Omental fat pad (tissue), 4 donors: ENCODE measurements around the gene GNA15. TPM values are rescaled to one million over a fixed set of nuclear protein-coding genes. Genes with fewer than 3 reads are reported as not detected.

Source experiments
- ATAC-seq: fragments of 150-250 bp; one replicate; pipeline ENCODE4 v1.9.1; 2016; ENCODE audit warnings: mild to moderate bottlenecking, moderate library complexity; ENCODE audit not compliant: low FRiP score
- DNase-seq: peaks from one replicate; pipeline ENCODE4 v3.0.0-alpha.2; 2019; ENCODE audit warnings: low spot score
- CTCF ChIP-seq, 3 donors: fragments of 450-650 bp; IDR thresholded peaks; one replicate each; pipeline ENCODE4 v1.5.1; 2016 to 2017; ENCODE audit warnings: antibody characterized with exemption in 3 of 3, mild to moderate bottlenecking in 3 of 3, moderate library complexity in 2 of 3
- total RNA-seq, 4 donors: library from RNA; depleted of rRNA; stranded (reverse); fragments of >200 nt; gene quantifications; one replicate each; pipeline ENCODE4 v1.1.0, GENCODE V29; 2016

GNA15 gene
- total RNA-seq, 4 donors from 2014 or later: 10.2 to 33.7 (median 10.8) TPM

GRCh38 chr19:3210347-3211017, 74.6 kb downstream of the GNA15 start:
- DNase-seq: no peak
- no peak for TF ChIP-seq CTCF (IDR thresholded peaks at IDR 0.05)
- ATAC-seq: peak; percentile 40

DNA sequence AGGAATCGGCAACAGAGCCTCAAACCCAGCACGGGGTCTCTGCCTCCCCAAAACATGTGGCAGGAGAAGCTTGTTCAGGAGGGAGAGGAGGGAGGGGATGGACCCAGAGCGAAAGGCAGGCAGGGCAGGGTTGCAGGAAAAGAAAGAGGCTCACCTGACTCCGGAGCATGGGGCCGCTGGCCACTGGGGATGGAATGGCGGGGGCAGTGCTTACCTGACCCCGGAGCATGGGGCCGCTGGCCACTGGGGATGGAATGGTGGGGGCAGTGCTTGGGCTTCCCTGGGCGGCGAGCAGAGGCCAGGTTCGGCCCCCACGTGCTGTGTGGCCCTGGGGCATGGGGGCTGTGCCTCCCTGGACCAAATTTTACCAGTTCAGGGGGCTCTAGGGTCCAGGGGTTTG, 75.4 kb downstream of the GNA15 start:
- TF ChIP-seq CTCF (IDR thresholded peaks at IDR 0.05): no peak
- DNase-seq (no peak), ATAC-seq (no peak)

DNA sequence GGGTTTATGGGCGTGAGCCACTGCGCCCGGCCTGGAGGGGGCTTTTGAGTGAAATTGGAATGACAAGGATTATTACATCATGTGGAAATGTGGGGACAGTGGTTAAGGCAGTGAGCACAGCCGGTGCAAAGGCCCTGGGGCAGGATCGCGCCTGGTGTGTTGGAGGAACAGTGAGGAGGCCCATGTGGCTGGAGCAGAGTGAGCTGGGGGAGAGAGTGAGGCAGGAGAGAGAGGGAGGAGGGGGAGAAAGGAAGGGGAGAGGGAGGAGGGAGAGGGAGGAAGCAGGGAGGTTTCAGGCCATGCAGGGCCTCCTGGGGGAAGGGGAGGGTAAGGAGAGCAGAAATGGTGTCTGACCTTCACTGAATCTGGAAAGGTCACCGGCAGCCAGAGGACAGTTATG, 77.3 kb downstream of the GNA15 start:
- ATAC-seq: no peak
- TF ChIP-seq CTCF (IDR thresholded peaks at IDR 0.05): no peak
- DNase-seq: no peak

Other genes with a start within 250 kb of the GNA15 start
- 1 to 10 TPM; 2.0 to 6.3 (median 4.7) TPM for gene ZNF57, start 235.1 kb upstream of the GNA15 start, total RNA-seq
- 1 to 10 TPM; 3.2 to 8.7 (median 3.8) TPM for gene ZNF77, start 191.1 kb upstream of the GNA15 start, total RNA-seq
- gene TLE6, start 158.5 kb upstream of the GNA15 start, total RNA-seq: 1 to 10 TPM in 3 of 4 donors, under 1 TPM in 1; 0.36 to 2.8 (median 1.7) TPM
- 10 to 100 TPM; 19.3 to 39.8 (median 31.0) TPM for gene TLE2, start 106.8 kb upstream of the GNA15 start, total RNA-seq
- gene TLE5, start 73.5 kb upstream of the GNA15 start, total RNA-seq: 100 to 1,000 TPM; 226 to 340 (median 261) TPM
- gene GNA11, start 41.7 kb upstream of the GNA15 start, total RNA-seq: 10 to 100 TPM; 36.9 to 58.2 (median 43.5) TPM
- gene S1PR4, start 42.7 kb downstream of the GNA15 start, total RNA-seq: 10 to 100 TPM in 1 of 4 donors, 1 to 10 TPM in 3; 1.1 to 35.3 (median 9.4) TPM
- gene NCLN, start 49.9 kb downstream of the GNA15 start, total RNA-seq: 10 to 100 TPM; 33.6 to 65.7 (median 41.1) TPM
- gene CELF5, start 88.6 kb downstream of the GNA15 start, total RNA-seq: not detected
- gene NFIC, start 230.6 kb downstream of the GNA15 start, total RNA-seq: 10 to 100 TPM; 55.7 to 84.5 (median 65.5) TPM